HUES64 (cell line): Measurements from ENCODE around the gene TRIM17.

Source experiments
- H3K27ac ChIP-seq: 2 replicates; pipeline ENCODE4 v1.7.0; 2013; ENCODE audit warnings: low read depth, low read length, inconsistent platforms
- H3K27me3 ChIP-seq: 2 replicates; pipeline ENCODE4 v1.6.1; 2013; ENCODE audit warnings: mild to moderate bottlenecking, low read length; ENCODE audit not compliant: insufficient read depth
- H3K36me3 ChIP-seq: 2 replicates; pipeline ENCODE4 v1.6.1; 2013; ENCODE audit warnings: mild to moderate bottlenecking, low read length; ENCODE audit not compliant: insufficient read depth
- H3K4me1 ChIP-seq: 2 replicates; pipeline ENCODE4 v1.6.1; 2013; ENCODE audit warnings: mild to moderate bottlenecking, low read length, moderate library complexity; ENCODE audit not compliant: insufficient read depth
- H3K4me3 ChIP-seq: 2 replicates; pipeline ENCODE4 v1.5.1; 2013; ENCODE audit warnings: mild to moderate bottlenecking, low read length, moderate library complexity
- H3K9ac ChIP-seq: 2 replicates; pipeline ENCODE4 v1.6.1; 2013; ENCODE audit warnings: mild to moderate bottlenecking, low read depth, low read length
- H3K9me3 ChIP-seq: 2 replicates; pipeline ENCODE4 v1.6.1; 2013; ENCODE audit warnings: low read depth, low read length; ENCODE audit not compliant: insufficient read depth
- WGBS: fragments of 150-250, 120-280 bp; methylation state at CpG from one replicate; pipeline ENCODE4 v1.1.7; 2013; ENCODE audit warnings: missing lambda C conversion rate; 5-methylcytosine and 5-hydroxymethylcytosine counted together

Gene TRIM17

DNA sequence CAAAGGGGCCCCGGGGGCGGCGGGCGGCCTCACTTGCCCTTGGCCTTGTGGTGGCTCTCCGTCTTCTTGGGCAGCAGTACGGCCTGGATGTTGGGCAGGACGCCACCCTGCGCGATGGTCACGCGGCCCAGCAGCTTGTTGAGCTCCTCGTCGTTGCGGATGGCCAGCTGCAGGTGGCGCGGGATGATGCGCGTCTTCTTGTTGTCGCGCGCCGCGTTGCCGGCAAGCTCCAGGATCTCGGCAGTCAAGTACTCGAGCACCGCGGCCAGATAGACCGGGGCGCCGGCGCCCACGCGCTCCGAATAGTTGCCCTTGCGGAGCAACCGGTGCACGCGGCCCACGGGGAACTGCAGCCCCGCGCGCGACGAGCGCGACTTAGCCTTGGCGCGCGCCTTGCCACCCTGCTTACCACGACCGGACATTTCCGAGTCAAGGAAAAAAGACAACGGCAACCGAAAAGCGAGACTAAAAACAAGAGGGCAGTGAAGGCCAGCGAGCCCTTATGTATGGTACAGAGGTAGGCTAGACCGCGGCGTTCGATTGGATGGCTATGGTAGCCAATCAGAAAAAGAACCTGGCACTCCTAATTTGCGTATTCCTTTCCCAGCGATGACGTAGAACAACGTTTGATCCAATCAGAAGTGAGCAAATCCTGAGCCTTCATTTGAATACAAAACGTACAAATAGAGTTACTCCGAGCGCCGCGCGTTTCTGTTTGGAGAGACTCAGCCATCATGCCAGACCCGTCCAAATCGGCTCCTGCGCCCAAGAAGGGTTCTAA, 40.9 kb upstream of the TRIM17 start:
- Histone ChIP-seq H3K27me3 (peaks cover 14% of the 10 kb centered on the region; the same call in 1 of the 2 replicates), H3K9me3 (no peaks in the 10 kb centered on the region), H3K4me1 (peaks cover 10% of the 10 kb centered on the region; the same call in 1 of the 2 replicates), H3K9ac (peak overlapping the region; percentile 93), H3K36me3 (0 out of 2 replicates have a peak, but pooled peaks cover 2% of the 10 kb centered on the region), H3K4me3 (peak overlapping the region; percentile 84), H3K27ac (peak overlapping the region; percentile 94)
- WGBS = under 1% methylated on average over 74 of the region's 74 CpGs

DNA sequence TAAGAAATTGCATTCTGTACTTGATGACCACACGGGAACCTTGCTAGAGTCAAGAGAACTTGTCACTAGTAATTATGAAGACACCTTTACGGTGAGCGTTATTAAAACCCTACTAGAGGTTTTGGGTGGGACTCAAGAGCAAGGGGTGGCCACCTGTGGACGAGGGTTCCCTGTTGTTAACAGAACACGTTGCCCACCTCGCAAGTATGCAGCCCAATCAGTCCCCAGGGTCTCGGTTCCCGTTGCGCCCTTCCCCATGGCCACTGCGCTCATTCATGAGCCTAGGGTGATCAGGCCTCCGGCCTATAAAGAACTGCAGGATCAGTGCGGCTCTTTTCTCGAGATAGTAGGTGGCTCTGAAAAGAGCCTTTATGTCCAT, 40.3 kb upstream of the TRIM17 start:
- Histone ChIP-seq H3K36me3 (0 out of 2 replicates have a peak, but pooled peaks cover 2% of the 10 kb centered on the region), H3K4me1 (peaks cover 10% of the 10 kb centered on the region; the same call in 1 of the 2 replicates), H3K4me3 (peak overlapping the region; percentile 84), H3K27me3 (peaks cover 9% of the 10 kb centered on the region; the same call in 1 of the 2 replicates), H3K27ac (peak overlapping the region; percentile 94), H3K9ac (peak overlapping the region; percentile 93), H3K9me3 (no peaks in the 10 kb centered on the region)
- under 1% methylated on average over 13 of the region's 13 CpGs for WGBS

DNA sequence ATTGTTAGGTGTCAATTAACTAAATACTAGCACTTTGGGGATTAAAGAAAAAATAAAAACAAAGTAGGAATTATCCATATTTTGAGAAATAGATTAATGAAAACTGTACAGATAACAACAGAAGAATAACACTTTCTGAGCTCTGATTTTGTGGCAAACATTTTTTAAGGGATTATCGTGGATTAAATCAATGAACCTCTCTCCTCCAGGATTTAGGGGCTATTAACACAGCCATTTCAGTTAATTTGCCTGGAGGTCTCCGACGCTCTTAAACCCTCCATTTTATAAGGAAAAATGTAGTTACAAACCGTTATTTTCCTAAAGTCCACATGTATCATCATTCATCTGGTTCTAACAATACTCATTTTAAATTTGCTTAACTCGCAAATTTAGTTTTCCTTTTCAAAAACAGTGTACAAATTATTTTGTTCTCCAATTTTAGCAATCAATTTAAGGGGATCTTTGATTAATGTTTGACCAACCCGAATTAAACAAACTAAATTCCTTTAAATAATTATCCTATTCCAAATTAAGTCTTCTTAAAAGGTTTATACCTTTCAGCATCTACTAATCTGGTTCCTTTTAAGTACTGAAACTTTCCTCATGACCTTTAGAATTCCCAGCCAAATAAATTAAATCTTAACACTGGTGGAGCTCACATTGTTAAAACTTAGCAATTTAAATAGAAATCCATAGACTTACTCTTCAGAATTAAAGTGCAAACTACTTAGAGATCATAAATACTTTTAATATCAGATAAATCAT, 39.8 kb upstream of the TRIM17 start:
- peak overlapping the region; percentile 93 for H3K9ac ChIP-seq
- no peaks in the 10 kb centered on the region for H3K9me3 ChIP-seq
- 21% methylated on average over 6 of the region's 6 CpGs for WGBS
- no peak overlapping the region for H3K27ac ChIP-seq
- H3K27me3 ChIP-seq = peaks cover 3% of the 10 kb centered on the region; the same call in 1 of the 2 replicates
- peaks cover 10% of the 10 kb centered on the region; the same call in 1 of the 2 replicates for H3K4me1 ChIP-seq
- 0 out of 2 replicates have a peak, but pooled peaks cover 2% of the 10 kb centered on the region for H3K36me3 ChIP-seq
- peak overlapping the region; percentile 84 for H3K4me3 ChIP-seq

- H3K9ac ChIP-seq = no peak overlapping the region
- 0 out of 2 replicates have a peak, but pooled peaks cover 2% of the 10 kb centered on the region for H3K36me3 ChIP-seq
- no peaks in the 10 kb centered on the region for H3K9me3 ChIP-seq
- no peaks in the 10 kb centered on the region for H3K27me3 ChIP-seq
- WGBS = 37% methylated on average over 1 of the region's 1 CpG
- H3K4me3 ChIP-seq = peak overlapping the region; percentile 84
- no peak overlapping the region for H3K27ac ChIP-seq
- H3K4me1 ChIP-seq = peaks cover 10% of the 10 kb centered on the region; the same call in 1 of the 2 replicates
These were observed 39.1 kb upstream of the TRIM17 start for GRCh38 chr1:228455715-228456114.

DNA sequence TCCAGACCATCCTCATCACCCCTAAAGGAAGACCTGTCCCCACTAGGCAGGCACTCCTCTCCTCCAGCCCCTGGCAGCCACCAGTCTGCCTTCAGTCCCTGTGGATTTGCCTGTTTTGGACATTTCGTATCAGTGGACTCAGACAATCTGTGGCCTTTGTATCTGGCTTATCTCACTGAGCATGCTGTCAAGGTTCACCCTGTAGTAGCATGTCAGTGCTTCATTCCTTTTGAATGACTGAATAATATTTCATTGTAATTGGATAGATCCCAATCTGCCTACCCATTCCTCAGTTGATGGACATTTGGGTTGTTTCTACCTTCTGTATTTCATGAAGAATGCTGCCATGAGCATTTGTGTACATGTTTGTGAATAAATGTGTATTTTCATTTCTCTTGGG, 37.6 kb upstream of the TRIM17 start:
- Histone ChIP-seq H3K36me3 (0 out of 2 replicates have a peak, but pooled peaks cover 2% of the 10 kb centered on the region), H3K4me3 (no peak overlapping the region), H3K9ac (no peak overlapping the region), H3K4me1 (peaks cover 6% of the 10 kb centered on the region; the same call in 1 of the 2 replicates), H3K9me3 (no peaks in the 10 kb centered on the region), H3K27me3 (no peaks in the 10 kb centered on the region), H3K27ac (no peak overlapping the region)
- 100% methylated on average over 1 of the region's 1 CpG for WGBS

DNA sequence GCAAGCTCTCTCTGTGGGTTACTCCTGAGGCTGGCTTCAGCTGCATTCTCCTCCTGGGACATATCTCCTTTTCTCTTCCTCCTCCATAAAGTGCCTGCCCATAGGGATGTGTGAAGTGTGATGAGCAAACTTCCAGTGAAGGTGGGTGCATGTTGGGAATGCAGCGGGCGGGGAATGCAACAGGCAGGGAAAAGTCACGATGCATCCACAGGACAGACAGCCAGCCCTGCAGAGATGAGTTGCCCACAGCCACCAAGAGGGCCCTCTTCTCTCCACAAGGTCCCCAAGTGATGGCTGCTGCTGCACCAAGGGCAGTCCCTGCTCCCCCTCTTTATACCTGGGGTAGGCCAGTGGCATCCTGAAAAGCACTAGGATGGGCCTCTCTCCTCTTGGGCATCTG, 37.0 kb upstream of the TRIM17 start:
- WGBS = 89% methylated on average over 3 of the region's 3 CpGs
- H3K9ac ChIP-seq = no peak overlapping the region

DNA sequence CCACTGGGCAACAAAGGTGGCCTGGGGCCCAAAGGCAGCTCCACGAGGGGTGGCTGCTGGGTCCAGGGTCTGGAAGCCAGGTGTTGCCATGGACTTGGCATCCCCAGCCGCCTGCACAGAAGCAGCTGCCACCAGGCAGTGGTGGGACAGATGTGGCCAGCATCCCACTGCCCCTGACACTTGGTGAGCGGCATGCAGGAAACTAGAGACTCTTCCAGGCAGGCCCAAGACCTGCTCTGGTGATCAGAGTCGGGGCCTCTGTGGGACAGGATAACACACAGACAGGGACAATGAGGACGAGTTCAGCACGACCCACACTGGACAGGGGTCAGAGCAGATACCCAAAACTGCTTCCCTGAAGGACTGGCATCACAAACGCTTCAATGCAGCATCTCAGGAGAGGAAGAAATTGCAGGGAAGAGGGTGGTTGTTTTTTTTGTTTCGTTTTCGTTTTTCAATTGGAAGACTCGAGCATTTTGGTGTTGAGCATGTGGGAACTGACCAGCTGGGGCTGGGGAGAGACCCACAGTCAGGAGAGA, 36.4 kb upstream of the TRIM17 start:
- Histone ChIP-seq H3K9ac (no peak overlapping the region), H3K4me3 (no peak overlapping the region), H3K9me3 (no peaks in the 10 kb centered on the region), H3K4me1 (peaks cover 6% of the 10 kb centered on the region; the same call in 1 of the 2 replicates), H3K36me3 (0 out of 2 replicates have a peak, but pooled peaks cover 2% of the 10 kb centered on the region), H3K27me3 (peaks cover 5% of the 10 kb centered on the region; the same call in 1 of the 2 replicates), H3K27ac (no peak overlapping the region)
- 88% methylated on average over 10 of the region's 10 CpGs for WGBS

More for the DNA sequence above, 37.0 kb upstream of the TRIM17 start:
- Histone ChIP-seq H3K4me1 (peaks cover 6% of the 10 kb centered on the region; the same call in 1 of the 2 replicates), H3K9me3 (no peaks in the 10 kb centered on the region), H3K4me3 (no peak overlapping the region), H3K36me3 (0 out of 2 replicates have a peak, but pooled peaks cover 2% of the 10 kb centered on the region), H3K27me3 (0 out of 2 replicates have a peak, but pooled peaks cover 2% of the 10 kb centered on the region), H3K27ac (no peak overlapping the region)

GRCh38 chr1:228452194-228453021, 35.7 kb upstream of the TRIM17 start:
- H3K9ac ChIP-seq = no peak overlapping the region

GRCh38 chr1:228450200-228450599, 33.5 kb upstream of the TRIM17 start:
- no peaks in the 10 kb centered on the region for H3K9me3 ChIP-seq
- WGBS = 89% methylated on average over 11 of the region's 11 CpGs
- H3K9ac ChIP-seq = no peak overlapping the region
- peaks cover 33% of the 10 kb centered on the region for H3K27me3 ChIP-seq
- H3K36me3 ChIP-seq = 0 out of 2 replicates have a peak, but pooled peaks cover 2% of the 10 kb centered on the region
- H3K4me3 ChIP-seq = no peak overlapping the region
- no peak overlapping the region for H3K27ac ChIP-seq
- peaks cover 3% of the 10 kb centered on the region; the same call in 1 of the 2 replicates for H3K4me1 ChIP-seq

More at GRCh38 chr1:228452194-228453021, 35.7 kb upstream of the TRIM17 start:
- H3K4me3 ChIP-seq = no peak overlapping the region
- H3K4me1 ChIP-seq = peaks cover 6% of the 10 kb centered on the region; the same call in 1 of the 2 replicates
- WGBS = 88% methylated on average over 10 of the region's 10 CpGs
- peaks cover 12% of the 10 kb centered on the region for H3K27me3 ChIP-seq
- H3K36me3 ChIP-seq = 0 out of 2 replicates have a peak, but pooled peaks cover 2% of the 10 kb centered on the region
- H3K9me3 ChIP-seq = no peaks in the 10 kb centered on the region
- H3K27ac ChIP-seq = no peak overlapping the region

GRCh38 chr1:228448372-228448771, 31.7 kb upstream of the TRIM17 start:
- H3K4me3 ChIP-seq = no peak overlapping the region
- no peak overlapping the region for H3K27ac ChIP-seq
- H3K4me1 ChIP-seq = peaks cover 7% of the 10 kb centered on the region; the same call in 1 of the 2 replicates
- H3K36me3 ChIP-seq = no peaks in the 10 kb centered on the region
- 91% methylated on average over 5 of the region's 6 CpGs for WGBS
- H3K27me3 ChIP-seq = peaks cover 51% of the 10 kb centered on the region
- H3K9ac ChIP-seq = no peak overlapping the region
- no peaks in the 10 kb centered on the region for H3K9me3 ChIP-seq
